Skeletal muscle satellite cell (primary cell): Measurements from ENCODE around the gene ZNF778.

Source experiments
- H3K27me3 ChIP-seq: 2 replicates; pipeline ENCODE4 v1.7.0; 2013; ENCODE audit warnings: low read length; ENCODE audit not compliant: control insufficient read depth, insufficient read depth
- H3K36me3 ChIP-seq: 2 replicates; pipeline ENCODE4 v1.7.0; 2013; ENCODE audit warnings: mild to moderate bottlenecking, control low read depth, low read length; ENCODE audit not compliant: insufficient read depth
- H3K4me1 ChIP-seq: 2 replicates; pipeline ENCODE4 v1.7.0; 2013; ENCODE audit warnings: low read length; ENCODE audit not compliant: control insufficient read depth, insufficient read depth
- H3K4me2 ChIP-seq: 2 replicates; pipeline ENCODE4 v1.7.0; 2013; ENCODE audit warnings: mild to moderate bottlenecking, low read length
- H3K4me3 ChIP-seq: 2 replicates; pipeline ENCODE4 v1.7.0; 2013; ENCODE audit warnings: low read length
- H3K9ac ChIP-seq: 2 replicates; pipeline ENCODE4 v1.7.0; 2013; ENCODE audit warnings: mild to moderate bottlenecking, low read depth, low read length, moderate library complexity
- H3K9me3 ChIP-seq: replicated peaks from 2 replicates; pipeline ENCODE4 v1.7.0; 2013; ENCODE audit warnings: mild to moderate bottlenecking, control low read depth, low read length

ZNF778 gene

DNA sequence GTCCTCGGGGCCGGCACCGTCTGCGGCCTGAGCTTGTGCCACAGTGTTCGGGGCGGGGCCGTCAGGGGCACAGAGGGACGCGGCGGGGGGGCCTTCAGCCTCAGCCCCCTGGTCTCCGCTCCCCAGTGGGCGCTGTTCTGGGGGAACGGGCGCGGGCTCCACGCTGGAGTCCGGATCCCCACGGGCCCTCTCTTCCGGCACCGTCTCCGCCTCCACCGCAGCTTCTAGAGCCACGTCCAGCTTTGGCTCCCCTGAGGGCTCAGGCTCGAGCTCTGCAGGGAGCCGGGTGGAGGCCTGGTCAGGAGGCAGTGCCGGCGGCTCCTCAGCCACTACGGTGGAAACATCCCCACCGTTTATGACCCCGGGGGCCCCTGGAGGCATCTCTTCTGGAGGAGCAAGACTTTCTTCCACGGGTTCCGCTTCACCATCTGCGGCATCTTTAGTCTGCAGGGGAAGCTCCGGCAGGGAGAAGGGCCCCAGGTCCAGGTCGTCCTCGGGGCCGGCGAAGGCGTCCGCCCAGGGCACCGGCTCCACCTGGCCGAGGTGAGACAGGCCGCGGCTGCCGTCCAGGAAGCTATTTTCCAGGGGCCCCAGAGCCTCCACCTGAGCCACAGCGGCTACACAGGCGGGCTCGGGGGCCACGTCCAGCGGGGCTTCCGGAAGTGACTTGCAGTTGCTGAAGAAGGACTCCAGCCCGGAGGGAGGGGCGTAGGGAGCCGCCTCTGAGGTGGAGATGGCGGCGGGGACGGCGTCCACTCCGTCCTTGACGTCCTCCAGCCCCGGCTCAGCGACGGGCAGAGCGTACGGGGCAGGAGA, 62.4 kb downstream of the ZNF778 start:
- Histone ChIP-seq H3K9ac (no peak overlapping the region), H3K36me3 (peaks cover 77% of the 10 kb centered on the region), H3K27me3 (no peaks in the 10 kb centered on the region), H3K4me1 (no peaks in the 10 kb centered on the region), H3K4me3 (no peak overlapping the region), H3K4me2 (no peak overlapping the region), H3K9me3 (no peaks in the 10 kb centered on the region)

GRCh38 chr16:89280546-89281188, 63.2 kb downstream of the ZNF778 start:
- H3K36me3 ChIP-seq: peaks cover 77% of the 10 kb centered on the region
- no peaks in the 10 kb centered on the region for H3K4me1 ChIP-seq
- no peaks in the 10 kb centered on the region for H3K9me3 ChIP-seq
- H3K9ac ChIP-seq: no peak overlapping the region
- no peak overlapping the region for H3K4me3 ChIP-seq
- H3K4me2 ChIP-seq: no peak overlapping the region
- no peaks in the 10 kb centered on the region for H3K27me3 ChIP-seq

DNA sequence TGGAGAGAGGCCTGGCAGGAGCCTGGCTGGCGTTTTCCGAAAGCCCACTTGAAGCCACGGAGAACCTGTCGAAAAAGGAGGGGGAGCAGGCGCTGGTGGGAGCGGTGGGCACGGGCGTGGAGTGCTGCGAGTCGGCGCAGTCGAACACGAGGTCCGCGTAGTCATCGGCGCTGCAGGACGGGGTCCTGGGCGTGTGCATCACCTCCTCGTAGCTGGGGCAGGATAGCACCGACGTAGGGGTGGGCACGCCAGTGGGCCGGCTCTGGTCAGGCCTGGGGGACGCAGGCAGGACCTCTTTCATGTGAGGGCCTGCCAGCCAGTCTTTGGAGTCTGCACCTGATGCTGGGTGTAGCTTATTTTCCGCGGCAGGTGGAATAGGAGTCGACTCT, 63.7 kb downstream of the ZNF778 start:
- Histone ChIP-seq H3K9me3 (no peaks in the 10 kb centered on the region), H3K9ac (no peak overlapping the region), H3K27me3 (no peaks in the 10 kb centered on the region), H3K36me3 (peaks cover 79% of the 10 kb centered on the region), H3K4me1 (no peaks in the 10 kb centered on the region), H3K4me2 (no peak overlapping the region), H3K4me3 (no peak overlapping the region)

- no peaks in the 10 kb centered on the region for H3K9me3 ChIP-seq
- H3K27me3 ChIP-seq: no peaks in the 10 kb centered on the region
- no peak overlapping the region for H3K4me2 ChIP-seq
- H3K4me1 ChIP-seq: no peaks in the 10 kb centered on the region
- peaks cover 83% of the 10 kb centered on the region for H3K36me3 ChIP-seq
- H3K9ac ChIP-seq: no peak overlapping the region
- no peak overlapping the region for H3K4me3 ChIP-seq
These were observed 64.3 kb downstream of the ZNF778 start for GRCh38 chr16:89281829-89282228.

DNA sequence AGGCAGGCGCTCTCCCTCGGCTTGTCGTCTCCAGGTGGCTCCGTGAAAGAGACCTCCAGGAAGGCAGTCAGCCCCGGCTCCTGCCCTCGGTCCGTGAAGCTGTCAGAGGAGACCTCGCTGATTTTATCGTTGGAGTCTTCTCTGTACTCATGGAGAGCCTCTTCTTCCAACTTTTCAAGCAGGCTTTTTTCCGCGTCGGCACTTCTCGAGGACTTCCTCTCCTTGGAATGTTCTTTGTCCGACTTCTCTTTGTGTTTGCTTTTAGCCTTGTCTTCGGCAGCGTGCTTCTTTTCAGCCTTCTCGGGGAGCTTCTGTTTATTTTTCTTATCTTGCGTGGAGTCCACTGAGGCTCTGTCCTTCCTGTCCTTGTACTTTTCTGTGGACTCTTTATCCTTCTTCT, 65.0 kb downstream of the ZNF778 start:
- H3K36me3 ChIP-seq: peaks cover 87% of the 10 kb centered on the region
- no peak overlapping the region for H3K9ac ChIP-seq

DNA sequence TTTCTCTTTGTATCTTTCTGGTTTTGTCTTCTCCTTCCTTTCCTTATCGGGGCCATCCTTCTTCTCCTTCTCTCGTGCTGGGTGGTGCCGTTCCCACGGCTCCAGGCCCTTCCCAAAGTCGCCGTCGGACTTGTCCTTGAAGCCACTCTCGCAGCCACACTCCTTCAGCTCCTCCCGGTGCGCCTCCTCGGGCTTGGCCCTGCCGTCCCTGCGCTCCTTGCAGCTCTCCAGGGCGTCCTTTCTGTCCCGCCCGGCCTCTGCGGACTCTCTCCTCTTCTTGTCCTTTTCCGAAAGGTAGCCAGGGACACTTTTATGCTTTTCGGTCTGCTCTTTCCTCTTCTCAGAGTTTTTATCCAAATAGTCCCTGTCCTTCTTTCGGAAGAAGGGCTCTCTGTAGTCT, 65.9 kb downstream of the ZNF778 start:
- peaks cover 87% of the 10 kb centered on the region for H3K36me3 ChIP-seq
- no peak overlapping the region for H3K9ac ChIP-seq
- H3K9me3 ChIP-seq: no peaks in the 10 kb centered on the region

More for the DNA sequence above, 65.0 kb downstream of the ZNF778 start:
- no peaks in the 10 kb centered on the region for H3K27me3 ChIP-seq
- H3K4me1 ChIP-seq: no peaks in the 10 kb centered on the region
- no peaks in the 10 kb centered on the region for H3K9me3 ChIP-seq
- H3K4me2 ChIP-seq: no peak overlapping the region
- no peak overlapping the region for H3K4me3 ChIP-seq

GRCh38 chr16:89285381-89285780, 67.9 kb downstream of the ZNF778 start:
- H3K9ac ChIP-seq: no peak overlapping the region
- no peaks in the 10 kb centered on the region for H3K27me3 ChIP-seq
- peaks cover 87% of the 10 kb centered on the region for H3K36me3 ChIP-seq
- no peak overlapping the region for H3K4me2 ChIP-seq
- H3K4me1 ChIP-seq: no peaks in the 10 kb centered on the region
- no peak overlapping the region for H3K4me3 ChIP-seq
- H3K9me3 ChIP-seq: no peaks in the 10 kb centered on the region

More for the DNA sequence above, 65.9 kb downstream of the ZNF778 start:
- H3K4me2 ChIP-seq: no peak overlapping the region
- H3K4me1 ChIP-seq: no peaks in the 10 kb centered on the region
- no peak overlapping the region for H3K4me3 ChIP-seq
- no peaks in the 10 kb centered on the region for H3K27me3 ChIP-seq

DNA sequence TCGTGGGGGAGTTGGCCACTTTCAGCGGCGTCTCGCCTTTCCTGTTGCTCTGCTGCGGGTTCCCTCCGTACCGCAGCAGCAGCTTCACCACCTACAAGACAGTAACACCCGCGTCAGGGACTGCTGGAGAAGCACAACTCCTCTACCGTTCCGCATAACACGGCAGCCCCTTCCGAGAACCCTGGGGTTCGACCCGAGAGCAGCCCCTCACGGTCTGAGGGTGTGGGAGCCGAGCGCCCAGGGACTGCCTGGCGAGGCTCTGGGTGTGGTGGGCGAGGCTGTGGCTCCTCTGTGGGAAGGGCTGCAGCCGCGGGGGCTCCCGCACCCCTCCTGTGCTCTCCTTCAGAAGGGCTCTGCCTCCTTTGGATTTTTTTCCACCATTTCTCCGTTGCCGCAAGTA, 68.6 kb downstream of the ZNF778 start:
- H3K36me3 ChIP-seq: peaks cover 88% of the 10 kb centered on the region
- no peaks in the 10 kb centered on the region for H3K27me3 ChIP-seq
- H3K4me1 ChIP-seq: no peaks in the 10 kb centered on the region
- H3K4me2 ChIP-seq: no peak overlapping the region
- H3K9ac ChIP-seq: no peak overlapping the region
- H3K9me3 ChIP-seq: no peaks in the 10 kb centered on the region
- H3K4me3 ChIP-seq: no peak overlapping the region
